GM18517 (cell line): Measurements from ENCODE around the gene PRCC.

Experiments used
- ATAC-seq: cut with Tn5 transposase; IDR thresholded peaks from one replicate; pipeline ENCODE4 v1.9.1; 2021; ENCODE audit warnings: mild to moderate bottlenecking, moderate library complexity; ENCODE audit not compliant: unreplicated experiment

PRCC gene

DNA sequence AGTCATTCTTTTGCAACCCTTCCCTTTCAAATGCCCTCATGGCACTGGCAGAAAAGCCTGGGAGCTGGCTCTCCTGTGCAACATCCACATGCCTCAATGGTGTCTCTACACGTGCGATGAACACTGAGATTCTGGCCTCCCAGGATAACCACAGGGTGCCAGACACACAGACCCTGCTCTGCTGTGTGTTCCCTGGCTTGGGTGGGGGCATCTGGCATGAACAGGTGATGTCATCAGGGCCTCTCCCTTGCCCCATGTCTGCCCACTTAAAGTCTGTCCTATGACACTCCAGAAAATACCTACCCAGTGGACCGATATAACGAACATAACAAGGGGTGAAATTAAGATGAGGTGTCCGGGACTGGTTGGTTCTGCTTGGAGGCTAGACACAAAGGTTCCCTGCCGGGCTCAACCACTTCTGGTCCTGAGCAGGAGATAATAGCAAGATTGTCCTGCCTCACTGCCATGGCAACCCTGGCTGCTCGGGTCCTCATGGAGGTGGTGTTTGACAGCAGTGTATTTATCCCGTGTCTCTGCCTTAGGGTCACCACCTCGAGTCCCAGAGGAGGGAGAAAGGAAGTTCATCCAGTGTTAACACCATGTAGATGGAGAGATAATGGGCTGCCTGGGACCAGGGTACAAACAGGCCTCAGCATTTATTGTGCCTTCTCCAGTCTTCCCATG is 72.2 kb downstream of the PRCC start:
- ATAC-seq = no peak

GRCh38 chr1:156840186-156840897 is 73.0 kb downstream of the PRCC start:
- no peak for ATAC-seq

DNA sequence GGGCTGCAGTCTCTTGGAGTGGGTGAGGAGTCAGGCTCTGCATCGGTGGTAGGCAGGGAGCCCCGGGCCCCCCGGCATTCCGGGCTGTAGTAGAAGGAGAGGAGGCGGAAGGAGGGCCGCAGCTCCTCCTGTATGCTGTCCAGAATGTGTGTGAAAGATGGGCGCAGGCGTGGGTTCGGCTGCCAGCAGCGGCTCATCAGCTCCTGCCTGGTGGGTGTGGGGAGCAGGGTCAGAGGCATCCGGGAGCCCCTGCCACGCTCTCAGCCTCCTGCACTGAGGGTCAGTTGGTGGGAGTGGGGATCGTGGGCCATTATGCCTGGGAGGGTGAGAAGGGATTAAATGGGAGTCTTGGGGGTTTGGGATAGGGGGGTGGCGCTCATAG is 73.6 kb downstream of the PRCC start:
- no peak for ATAC-seq

DNA sequence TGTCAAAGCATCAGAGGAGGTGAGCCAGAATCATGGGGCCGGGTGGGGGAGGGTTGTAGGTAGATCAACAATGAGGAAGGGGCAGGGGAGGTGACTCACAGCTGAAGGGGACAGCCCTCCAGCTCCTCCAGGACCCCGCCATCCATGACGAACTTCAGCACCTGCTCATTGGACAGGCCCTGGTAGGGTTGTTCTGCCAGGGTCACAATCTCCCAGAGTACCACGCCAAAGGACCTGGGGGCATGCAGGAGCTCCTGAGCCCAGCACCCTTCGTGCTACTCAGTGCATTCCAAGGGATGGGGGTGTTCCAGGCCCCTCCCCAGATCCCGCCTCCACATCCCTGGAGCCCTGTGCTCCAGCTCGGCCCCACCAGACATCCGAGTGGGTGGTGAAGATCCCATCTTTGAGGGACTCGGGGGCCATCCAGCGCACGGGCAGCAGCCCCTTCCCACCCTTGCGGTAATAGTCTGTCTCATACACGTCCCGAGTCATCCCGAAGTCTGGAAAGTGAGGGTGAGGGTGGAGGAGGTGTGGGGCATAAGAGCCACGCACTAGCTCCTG is 74.0 kb downstream of the PRCC start:
- ATAC-seq = no peak

GRCh38 chr1:156842618-156843300 is 75.4 kb downstream of the PRCC start:
- no peak for ATAC-seq

DNA sequence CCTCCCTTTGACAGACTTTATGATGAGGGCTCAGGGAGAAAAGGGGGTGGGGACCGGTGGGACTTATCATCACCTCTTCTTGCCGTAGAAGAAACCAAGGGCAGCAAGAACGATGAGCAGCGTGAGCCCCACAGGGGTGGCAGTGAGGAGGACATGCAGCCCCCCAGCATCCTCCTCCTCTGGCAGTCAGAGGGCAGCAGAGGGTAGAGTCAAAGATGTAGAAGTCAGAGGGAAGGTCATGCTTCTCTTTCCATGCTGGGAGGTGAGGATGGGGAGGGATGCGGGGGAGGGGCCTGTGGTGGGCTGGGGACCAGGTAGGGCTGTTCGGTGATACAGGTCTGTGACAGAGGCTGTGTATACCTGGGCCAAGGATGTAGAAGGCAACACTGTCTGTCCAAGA is 76.8 kb downstream of the PRCC start:
- no peak for ATAC-seq

DNA sequence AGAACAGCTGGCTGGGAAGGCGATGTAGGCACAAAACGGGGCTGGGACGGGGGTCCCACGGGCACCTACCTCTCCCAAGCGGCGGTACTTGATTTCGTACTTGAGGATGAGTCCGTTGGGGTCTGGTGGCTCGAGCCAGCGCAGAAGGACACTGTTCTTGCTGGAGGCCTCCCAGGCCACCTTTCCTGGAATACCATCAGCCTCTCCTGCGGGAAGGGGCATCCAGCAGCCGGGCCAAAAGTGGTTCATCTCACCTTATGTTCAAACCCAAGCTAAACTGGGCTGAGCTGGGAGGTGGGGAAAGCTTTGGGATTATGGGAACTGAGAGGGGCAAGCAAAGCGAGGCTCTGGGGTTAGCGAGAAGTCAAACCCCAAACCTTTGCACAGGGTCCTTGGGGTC is 77.3 kb downstream of the PRCC start:
- ATAC-seq = no peak

DNA sequence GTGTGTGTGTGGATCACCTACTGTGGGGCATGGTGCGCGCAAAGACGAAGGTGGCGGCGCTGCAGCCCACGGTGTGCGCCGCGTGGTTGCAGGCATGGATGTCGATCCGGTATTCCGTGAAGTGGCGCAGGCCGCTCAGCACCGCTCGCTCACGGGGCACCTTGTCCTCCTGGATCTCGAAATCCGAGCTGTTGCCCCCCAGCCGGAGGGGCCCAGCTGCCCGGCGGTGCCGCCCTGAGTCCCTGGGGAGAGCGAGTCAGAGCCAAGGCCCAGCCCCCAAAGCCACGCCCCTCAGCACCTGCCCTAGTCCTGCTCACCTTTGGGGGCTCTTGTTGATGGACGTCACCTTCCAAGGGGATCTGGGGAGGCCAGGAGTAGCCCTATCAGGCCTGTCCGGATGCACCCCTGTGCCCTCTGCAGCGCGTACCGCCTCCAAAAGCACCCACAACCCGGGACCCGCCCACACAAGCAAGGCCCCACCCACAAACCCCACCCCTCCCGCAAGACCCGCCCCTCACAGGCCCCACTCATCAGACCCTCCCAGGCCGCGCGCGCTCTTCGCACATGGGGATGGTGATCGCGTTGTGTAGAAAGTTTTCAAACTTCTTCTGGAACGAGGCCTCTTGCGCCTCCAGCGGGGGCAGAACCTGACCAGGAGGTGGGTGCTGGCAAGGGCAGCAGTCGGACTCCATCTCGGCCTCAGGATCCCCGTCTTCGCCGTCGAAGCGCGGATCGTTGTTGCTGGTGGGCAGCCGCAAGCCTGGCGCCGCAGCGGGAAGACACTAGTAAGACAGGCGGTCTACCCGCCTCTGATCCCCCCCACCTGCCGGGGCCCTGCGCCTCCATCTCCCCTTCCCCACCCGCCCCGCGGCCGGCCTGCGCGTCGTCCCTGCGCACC is 78.0 kb downstream of the PRCC start:
- ATAC-seq = no peak

GRCh38 chr1:156845953-156846545 is 78.7 kb downstream of the PRCC start:
- ATAC-seq = no peak

GRCh38 chr1:156846643-156847042 is 79.3 kb downstream of the PRCC start:
- no peak for ATAC-seq

DNA sequence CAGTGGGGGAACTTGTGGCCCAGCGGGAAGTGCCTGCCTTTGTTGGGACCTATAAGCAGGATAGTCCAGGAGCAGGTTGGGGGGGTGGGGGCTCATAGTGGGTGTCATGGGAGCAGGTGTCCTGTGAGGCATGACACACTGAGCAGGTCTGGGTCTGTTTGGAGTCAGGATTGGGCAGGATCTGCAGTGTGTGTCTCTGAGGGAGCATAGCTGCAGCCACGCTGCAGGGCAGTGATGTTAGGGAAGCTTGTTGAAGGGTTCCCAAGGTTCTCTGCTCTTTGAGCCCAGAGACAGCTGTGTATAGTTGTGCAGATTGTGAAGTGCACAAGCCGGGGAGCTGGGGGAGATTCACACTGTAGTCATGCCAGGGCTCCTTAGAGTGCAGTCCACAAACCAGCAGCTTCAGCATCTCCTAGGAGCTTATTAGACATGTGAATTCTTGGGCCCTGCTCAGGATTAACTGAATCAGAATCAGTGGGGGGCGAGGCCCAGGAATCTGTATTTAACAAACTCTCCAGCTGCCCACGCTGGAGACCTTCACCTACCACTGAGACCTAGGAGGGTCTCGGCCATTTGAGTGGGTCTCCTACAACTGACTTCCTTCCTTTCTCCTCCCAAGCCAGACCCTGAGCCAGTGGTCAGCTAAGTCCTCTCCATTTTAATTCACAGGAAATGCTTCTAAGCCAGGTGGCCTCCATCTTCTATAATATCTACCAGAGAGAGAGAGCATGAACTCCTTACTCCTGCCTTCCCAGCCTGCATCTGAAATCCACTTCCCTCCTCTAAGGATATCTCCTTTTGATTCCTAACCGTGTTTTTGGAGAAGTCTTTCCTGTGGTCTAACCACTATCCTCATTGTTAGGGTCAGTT is 80.5 kb downstream of the PRCC start:
- ATAC-seq = no peak

GRCh38 chr1:156848461-156849150 is 81.3 kb downstream of the PRCC start:
- ATAC-seq = no peak

GRCh38 chr1:156849151-156849496 is 81.8 kb downstream of the PRCC start:
- no peak for ATAC-seq
